SIG-M5 (cell line): ENCODE measurements around the gene PHACTR3.

Source experiments
- DNase-seq: peaks from one replicate; lab custom pipeline; 2025; lab: John Stamatoyannopoulos, UW

The PHACTR3 gene

GRCh38 chr20:59574308-59574707, 30.0 kb upstream of the PHACTR3 start:
- DNase-seq, result no peak

GRCh38 chr20:59575216-59575615, 29.1 kb upstream of the PHACTR3 start:
- DNase-seq, result no peak

DNA sequence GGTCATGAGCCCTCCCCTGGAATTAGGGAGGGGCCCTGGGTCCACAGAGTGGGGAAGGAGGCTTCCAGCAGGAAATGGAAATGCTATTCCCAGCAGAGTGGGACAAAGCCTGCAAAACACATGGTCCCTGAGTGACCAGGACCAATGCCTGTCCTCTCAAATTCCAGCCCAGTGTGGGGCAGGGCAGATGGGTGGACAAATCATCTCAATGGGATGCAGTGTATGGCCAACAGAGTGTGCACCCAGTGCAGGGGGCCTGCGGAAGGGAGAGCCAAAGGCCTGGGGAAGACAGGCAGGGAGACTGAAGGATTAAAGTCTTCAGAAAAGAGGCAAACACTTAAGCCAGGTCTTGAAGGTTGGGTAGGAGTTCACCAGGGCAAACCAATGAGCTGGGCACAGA, 28.7 kb upstream of the PHACTR3 start:
- DNase-seq, result no peak

GRCh38 chr20:59576216-59576953, 28.0 kb upstream of the PHACTR3 start:
- no peak for DNase-seq

DNA sequence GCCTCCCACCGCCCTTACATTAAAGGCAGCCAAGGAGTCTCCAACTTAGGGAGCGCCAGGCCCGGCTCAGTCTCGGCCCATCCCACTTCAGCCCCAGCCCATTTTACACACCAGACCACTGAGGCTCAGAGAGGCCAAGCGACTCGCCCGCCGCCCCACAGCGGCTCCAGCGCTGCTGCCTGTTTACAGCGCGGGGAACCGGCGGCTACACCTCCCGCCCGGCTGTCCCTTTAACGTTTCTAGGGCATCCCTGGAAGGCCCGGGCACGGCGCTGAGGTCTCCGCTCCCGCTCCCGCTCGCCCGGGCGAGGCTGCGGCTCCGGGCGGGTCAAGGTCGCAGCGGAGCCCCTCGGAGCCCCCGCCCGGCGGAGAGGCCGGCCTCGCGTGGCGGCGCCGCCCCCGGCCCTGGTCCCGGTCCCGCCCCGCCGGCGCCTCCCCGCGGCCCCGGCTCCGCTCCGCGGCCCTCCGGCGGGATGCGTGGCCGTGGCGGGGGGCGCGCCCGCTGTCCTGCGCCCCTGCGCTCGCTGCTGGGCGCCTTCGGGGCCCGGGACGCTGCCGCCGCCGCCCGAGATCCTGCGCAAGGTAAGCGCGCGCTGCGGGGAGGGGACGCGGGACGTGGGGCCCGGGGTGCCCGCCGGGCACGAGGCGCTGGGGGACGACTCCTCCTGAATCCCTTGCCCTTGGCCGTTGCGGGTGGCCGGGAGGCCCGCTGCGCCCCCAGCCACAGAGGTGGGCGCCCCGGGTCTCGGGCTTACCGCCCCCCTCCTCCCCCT, 27.1 kb upstream of the PHACTR3 start:
- DNase-seq, result no peak

- no peak for DNase-seq
These were observed 26.4 kb upstream of the PHACTR3 start for GRCh38 chr20:59577809-59578435.

DNA sequence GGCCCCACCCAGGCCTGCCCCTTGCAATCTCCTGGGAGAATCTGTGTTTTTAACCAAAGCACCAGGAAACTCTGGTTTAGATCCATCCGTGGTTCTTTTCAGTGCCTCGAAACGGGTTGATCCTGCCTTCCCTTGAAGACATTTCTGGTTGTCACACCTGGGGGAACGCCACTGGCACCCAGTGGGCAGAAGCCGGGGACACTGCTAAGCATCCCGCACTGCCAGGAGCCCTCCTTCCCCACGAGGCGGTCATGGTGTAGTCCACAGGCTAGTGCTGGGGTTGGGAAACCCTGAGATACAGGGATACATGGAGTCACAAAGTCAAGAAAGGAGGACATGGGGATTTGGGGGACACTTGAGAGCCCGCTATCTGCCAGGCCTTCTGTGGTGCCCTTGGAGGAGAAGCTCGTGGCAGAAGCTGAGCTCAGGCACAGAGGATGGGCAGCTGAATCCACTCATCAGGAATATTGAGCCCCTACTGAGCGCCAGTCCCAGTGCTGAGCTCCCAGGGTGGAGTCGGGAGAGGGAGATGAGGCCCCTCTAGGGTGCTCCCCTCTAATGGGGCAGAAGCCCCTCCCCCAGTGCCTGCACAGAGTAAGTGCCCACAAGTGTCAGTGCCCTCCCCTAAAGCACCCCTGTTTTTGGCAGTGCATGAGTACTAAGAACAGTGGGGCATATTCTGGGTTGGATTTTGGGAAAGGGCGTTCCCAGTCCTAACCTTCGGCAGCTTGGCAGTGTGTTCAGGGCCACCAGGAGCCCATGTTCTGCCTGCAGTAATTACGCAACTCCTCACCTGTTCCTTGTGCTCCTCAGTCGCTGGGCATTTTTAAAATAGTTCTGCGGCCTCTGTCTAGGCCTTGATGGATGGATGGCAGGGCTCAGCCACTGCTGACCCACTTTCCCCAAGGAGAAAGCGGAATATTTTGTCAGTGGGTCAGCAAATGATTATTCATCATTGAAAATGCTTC, 25.6 kb upstream of the PHACTR3 start:
- no peak for DNase-seq

GRCh38 chr20:59579404-59580145, 24.8 kb upstream of the PHACTR3 start:
- DNase-seq, result no peak

DNA sequence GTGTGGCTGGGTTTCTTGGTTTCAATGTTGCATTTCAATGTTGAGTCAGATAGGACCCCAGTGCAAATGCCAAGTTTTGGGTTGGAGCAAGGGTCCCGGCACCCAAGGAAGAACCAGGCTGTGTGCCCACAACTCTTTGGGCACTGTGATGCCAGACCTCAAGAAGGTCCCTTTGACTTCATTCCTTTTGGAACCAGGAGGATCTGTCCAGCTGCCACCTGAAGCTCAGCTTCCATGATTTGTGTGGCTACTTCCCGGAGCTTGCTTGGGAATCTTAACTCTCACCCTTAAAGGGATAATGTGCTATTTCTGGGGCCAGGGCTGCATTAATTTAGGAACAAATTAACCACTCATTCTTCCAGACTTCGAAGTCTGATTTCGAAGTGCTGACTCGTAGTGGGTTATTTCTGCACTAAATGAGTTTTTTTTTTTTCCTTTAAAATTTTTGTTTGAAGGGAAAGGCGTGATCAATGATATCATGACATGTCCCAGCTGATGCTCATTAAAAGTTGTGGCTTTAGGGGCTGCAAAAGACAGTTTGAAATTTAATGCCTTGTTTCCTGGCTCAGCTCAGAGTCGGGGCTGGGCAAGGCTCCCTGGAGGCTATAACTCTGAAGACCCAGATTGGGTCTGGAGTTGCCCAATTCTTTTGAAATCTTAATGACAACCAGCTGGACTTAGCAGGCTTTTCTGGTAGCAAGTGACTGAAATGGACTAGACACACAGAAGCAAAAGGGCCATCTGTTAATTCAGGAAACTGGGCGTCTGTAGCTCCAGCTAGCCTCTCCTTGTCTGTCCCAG, 24.0 kb upstream of the PHACTR3 start:
- DNase-seq, result no peak

DNA sequence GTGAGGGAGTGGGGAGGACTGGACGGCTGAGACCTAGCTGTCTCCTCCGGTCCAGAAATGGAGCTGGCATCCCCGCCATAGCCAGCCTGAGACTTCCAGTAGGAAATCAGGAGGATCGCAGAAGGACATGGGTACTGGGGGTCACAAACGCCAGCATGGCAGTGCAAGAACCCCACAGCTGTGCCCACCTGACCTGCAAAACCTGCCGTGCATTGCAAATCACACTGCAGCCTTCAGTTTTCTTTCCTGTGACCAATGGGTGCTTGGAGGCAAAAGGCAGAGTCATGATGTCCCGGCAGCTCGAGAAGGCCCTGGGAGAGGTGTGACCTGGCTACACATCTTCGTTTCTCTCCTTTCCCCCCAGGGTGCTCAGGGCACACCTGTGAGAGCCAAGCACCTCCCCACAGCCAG, 23.3 kb upstream of the PHACTR3 start:
- DNase-seq, result no peak

DNA sequence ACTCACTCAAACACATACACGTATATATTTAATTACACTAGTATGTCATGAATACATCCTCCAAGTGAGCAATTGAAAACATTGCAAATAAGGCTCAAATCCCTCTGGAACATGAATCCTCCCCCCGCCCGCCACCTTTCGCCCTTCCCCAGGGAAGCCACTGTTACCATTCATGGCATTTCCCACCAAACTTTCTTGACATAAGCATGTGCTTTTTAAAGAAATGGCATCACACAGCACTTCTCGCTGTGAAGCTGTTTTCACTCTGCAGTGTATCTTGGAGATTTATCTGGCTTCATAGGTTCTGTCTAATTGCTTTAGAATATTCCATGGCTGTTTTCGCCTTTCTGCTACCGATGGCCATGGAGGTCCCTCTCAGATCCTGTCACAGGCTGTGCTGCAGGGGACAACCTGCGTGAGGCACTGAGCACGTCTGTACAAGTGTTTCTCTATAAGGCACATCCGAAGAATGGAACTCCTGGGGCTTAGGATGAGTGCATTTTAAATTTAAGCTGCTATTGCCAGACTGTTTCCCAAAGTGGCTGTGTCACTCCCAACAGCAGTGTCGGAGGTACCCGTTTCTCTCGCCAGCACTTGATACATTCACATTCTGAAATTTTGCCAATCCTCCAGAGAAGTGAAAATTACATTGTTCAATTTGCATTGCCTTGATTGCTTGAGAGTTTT, 22.2 kb upstream of the PHACTR3 start:
- DNase-seq, result no peak

DNA sequence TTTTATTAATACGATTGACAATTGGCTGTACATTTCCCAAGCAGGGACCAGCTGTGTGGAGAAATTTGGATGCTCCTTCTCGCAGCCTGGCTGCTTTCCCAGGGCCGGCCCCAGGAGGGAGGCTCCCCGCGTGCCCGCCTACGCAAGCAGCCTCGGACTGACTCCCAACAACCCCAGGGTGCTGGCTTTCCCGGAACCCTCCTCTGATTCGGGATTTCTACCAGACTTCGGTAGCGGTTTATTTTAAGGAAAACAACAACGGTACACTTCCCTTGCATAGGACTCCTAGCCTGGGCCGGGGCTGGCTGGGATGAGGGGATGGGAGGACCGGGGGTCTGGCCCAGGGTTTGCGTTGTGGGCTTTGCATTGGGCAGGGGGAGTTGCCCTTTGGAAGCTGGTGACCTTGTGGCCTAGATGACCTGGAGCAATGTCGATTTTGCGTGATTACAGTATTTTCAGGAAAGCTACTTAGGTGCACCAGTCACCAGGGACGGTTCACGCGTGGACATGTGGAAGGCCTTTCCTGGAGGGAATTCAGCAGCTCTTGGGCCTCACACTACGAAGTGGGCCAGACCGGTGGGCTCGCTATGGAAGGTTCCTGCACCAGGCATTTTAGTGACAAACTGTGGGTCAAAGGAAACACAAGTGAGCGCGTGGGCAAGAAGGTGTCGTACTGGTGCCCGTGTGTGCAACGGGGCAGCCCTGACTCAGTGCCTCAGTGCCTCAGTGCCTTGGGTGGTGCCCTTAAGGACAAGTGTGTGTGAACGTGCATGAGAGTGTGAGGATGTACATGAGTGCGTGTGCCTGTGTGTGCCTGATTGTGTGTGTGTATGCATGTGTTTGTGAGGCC, 20.7 kb upstream of the PHACTR3 start:
- no peak for DNase-seq

DNA sequence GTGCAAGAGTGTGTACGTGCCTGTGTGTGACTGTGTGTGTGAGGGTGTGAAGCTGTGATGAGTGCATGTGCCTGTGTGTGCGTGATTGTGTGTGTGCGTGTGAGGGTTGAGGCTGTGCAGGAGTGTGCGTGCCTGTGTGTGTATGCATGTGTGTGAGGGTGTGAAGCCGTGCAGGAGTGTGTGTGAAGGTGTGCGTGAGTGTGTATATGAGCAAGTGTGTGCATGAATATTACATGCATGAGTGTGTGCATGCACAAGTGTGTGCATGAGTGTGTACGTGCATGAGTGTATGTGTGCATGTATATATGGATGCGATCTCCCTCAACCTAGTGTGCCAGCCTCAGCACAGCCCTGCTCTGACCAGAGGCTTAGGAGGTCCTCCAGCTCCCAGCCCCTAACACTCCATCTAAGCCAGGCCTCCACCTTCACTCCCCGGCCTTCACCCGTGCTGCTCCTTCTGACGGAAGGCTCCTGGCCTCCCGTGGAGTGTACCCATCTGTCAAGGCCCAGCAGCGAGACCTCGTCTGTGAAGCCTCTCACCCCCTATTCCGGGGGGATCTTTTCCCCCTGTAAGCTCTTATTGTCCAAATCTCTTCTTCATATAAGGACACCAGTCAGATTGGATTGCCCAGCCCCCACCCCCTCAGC, 19.9 kb upstream of the PHACTR3 start:
- no peak for DNase-seq

GRCh38 chr20:59585714-59586409, 18.5 kb upstream of the PHACTR3 start:
- DNase-seq, result no peak

DNA sequence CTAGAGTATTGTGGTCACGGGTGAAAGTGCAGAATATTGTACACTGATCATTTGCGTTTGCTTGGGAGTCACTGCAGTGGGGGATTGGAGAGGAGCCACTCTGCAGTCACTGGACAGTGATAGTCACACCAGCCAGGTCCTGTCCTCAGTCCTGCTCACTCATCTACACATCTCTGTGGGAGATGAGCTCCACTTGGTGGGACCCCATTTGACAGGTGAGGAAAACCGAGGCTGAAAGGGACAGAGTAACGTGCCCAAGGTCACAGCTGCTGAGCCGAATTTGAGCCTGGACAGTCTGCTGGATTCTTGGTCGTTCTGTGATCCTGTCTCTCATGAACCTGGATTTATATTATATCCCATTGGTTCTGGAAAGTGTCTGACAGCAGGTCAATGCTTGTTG, 17.7 kb upstream of the PHACTR3 start:
- DNase-seq, result no peak

DNA sequence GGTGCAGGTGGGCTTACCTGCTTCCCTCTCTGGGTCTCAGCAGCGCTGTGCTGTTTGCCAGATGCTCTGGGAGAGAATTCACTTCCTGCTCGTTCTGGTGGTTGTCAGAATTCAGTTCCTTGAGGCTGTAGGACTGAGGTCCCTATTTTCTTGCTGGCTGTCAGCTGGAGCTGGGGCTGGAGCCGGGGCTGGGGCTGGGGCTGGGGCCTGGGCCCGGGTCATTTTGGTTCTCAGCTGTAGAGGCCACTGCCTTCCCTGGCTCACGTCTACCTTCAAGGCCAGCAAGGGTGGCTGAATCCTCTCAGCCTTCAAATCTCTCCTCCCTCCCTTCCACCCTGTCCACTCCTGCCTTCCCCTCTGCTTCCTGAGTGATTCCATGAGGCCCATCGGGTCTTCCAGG, 16.8 kb upstream of the PHACTR3 start:
- DNase-seq, result no peak

GRCh38 chr20:59588236-59588855, 16.0 kb upstream of the PHACTR3 start:
- no peak for DNase-seq
